Measurements from ENCODE around the gene APLP1. TPM values are rescaled to one million over a fixed set of nuclear protein-coding genes. Genes with fewer than 3 reads are reported as not detected.

The APLP1 gene
- total RNA-seq, 1 experiment from 2014 or later: 14.9 TPM

DNA sequence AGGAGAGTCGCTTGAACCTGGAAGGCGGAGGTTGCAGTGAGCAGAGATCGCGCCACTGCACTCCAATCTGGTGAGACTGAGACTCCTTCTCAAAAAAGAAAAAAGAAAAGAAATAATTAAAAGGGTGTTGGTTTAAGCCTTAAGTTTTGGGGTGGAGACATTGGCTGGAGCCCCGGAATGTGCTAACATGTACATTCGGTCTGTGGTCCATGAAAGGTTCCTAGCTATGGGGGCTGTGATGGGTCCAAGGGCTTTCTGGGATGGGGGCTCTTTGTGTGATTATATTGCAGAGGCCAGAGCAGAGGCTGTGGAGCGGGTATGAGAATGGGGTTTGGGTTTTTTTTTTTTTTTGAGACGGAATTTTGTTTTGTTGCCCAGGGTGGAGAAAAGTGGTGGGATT lies 17.5 kb downstream of the APLP1 start:
- H3K36me3 ChIP-seq (ENCODE audit: insufficient read depth, low read length, poor library complexity, severe bottlenecking): peaks cover 23% of the 10 kb centered on the region
- H3K27ac ChIP-seq (ENCODE audit: low read depth, low read length, poor library complexity, severe bottlenecking): no peak overlapping the region
- no peak for DNase-seq (ENCODE audit: low spot score)
- intact Hi-C loops (cut with micrococcal nuclease; ENCODE audit: unreplicated experiment): no loop called here
- no peaks in the 10 kb centered on the region for H3K4me1 ChIP-seq (ENCODE audit: insufficient read depth, low read length, poor library complexity, severe bottlenecking)
- ChIA-PET CTCF (interaction anchor here (0.6 kb wide), 1 partner anchor 45 kb away, joined by 3 read pairs; no protein-coding TSS in a partner anchor), POLR2A (ENCODE audit: low non-redundant PET) (no interaction called here)
- TF ChIP-seq, protein P1, sequence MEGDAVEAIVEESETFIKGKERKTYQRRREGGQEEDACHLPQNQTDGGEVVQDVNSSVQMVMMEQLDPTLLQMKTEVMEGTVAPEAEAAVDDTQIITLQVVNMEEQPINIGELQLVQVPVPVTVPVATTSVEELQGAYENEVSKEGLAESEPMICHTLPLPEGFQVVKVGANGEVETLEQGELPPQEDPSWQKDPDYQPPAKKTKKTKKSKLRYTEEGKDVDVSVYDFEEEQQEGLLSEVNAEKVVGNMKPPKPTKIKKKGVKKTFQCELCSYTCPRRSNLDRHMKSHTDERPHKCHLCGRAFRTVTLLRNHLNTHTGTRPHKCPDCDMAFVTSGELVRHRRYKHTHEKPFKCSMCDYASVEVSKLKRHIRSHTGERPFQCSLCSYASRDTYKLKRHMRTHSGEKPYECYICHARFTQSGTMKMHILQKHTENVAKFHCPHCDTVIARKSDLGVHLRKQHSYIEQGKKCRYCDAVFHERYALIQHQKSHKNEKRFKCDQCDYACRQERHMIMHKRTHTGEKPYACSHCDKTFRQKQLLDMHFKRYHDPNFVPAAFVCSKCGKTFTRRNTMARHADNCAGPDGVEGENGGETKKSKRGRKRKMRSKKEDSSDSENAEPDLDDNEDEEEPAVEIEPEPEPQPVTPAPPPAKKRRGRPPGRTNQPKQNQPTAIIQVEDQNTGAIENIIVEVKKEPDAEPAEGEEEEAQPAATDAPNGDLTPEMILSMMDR (conservative IDR thresholded peaks at IDR 0.05; ENCODE audit: low read depth, low read length): no peak
- TF ChIP-seq EZH2 (IDR thresholded peaks at IDR 0.05; ENCODE audit: borderline replicate concordance, low read depth, low read length, poor library complexity, severe bottlenecking): no peak
- no peak overlapping the region for H3K4me3 ChIP-seq (ENCODE audit: low read depth, low read length, poor library complexity, severe bottlenecking)
- H3K9me3 ChIP-seq (ENCODE audit: low read depth, low read length, poor library complexity, severe bottlenecking): no peaks in the 10 kb centered on the region
- BruUV-seq (replicated peaks): no TSS peak
- no peaks in the 10 kb centered on the region for H3K27me3 ChIP-seq (replicated peaks; ENCODE audit: insufficient read depth, low read depth, low read length, poor library complexity)

DNA sequence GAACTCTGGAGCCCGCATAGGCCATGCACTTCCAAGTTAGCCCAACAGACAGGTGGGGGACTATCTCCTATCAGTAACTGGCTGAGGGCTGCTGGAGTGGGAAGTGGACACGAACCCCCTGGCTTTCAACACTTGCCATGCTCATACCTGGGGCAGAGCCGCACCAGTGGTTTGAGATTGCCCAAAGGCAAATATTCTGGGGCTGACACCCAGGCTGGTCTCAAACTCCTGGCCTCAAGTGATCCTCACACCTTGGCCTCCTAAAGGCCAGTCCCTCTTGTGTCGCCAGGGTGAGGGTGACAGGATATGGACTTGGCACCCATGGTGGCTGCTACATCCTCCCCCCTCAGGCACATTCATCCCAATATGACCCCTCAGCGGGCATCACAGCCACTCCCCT lies 18.8 kb downstream of the APLP1 start:
- no TSS peak for BruUV-seq (replicated peaks)
- TF ChIP-seq, protein P1 (conservative IDR thresholded peaks at IDR 0.05; ENCODE audit: low read depth, low read length): no peak
- Histone ChIP-seq H3K27me3 (replicated peaks; ENCODE audit: insufficient read depth, low read depth, low read length, poor library complexity) (no peaks in the 10 kb centered on the region), H3K4me3 (ENCODE audit: low read depth, low read length, poor library complexity, severe bottlenecking) (no peak overlapping the region), H3K36me3 (ENCODE audit: insufficient read depth, low read length, poor library complexity, severe bottlenecking) (peaks cover 23% of the 10 kb centered on the region), H3K9me3 (ENCODE audit: low read depth, low read length, poor library complexity, severe bottlenecking) (no peaks in the 10 kb centered on the region), H3K27ac (ENCODE audit: low read depth, low read length, poor library complexity, severe bottlenecking) (no peak overlapping the region), H3K4me1 (ENCODE audit: insufficient read depth, low read length, poor library complexity, severe bottlenecking) (no peaks in the 10 kb centered on the region)
- ChIA-PET CTCF (interaction anchor here (0.6 kb wide), 1 partner anchor 212 kb away, joined by 4 read pairs; no protein-coding TSS in a partner anchor), POLR2A (ENCODE audit: low non-redundant PET) (no interaction called here)
- intact Hi-C loops (cut with micrococcal nuclease; ENCODE audit: unreplicated experiment): no loop called here
- DNase-seq (ENCODE audit: low spot score): no peak

DNA sequence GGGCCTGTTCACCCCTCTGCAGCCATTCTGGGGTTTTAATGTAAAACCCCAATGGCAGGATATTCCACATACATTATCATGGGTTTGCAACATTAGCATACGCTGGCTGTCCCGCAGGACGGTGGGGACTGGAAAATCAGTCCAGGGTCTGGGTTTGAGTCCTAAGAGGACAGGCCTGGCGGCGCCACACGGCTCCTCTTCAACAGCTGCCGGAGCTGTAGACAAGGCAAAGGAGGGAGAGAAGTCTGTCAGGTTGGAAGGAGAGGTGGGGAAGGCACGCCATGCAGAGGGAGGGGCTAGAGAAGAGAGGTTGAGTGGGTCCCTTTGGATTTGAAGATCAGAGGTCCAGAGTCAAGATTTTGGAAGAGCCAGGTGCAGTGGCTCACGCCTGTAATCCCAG lies 20.0 kb downstream of the APLP1 start:
- CTCF ChIA-PET: interaction anchor here (0.7 kb wide), 1 partner anchor 43 kb away, joined by 4 read pairs; no protein-coding TSS in a partner anchor
- intact Hi-C loops (cut with micrococcal nuclease; ENCODE audit: unreplicated experiment): no loop called here
- POLR2A ChIA-PET (ENCODE audit: low non-redundant PET): no interaction called here
- Histone ChIP-seq H3K9me3 (ENCODE audit: low read depth, low read length, poor library complexity, severe bottlenecking) (no peaks in the 10 kb centered on the region), H3K27ac (ENCODE audit: low read depth, low read length, poor library complexity, severe bottlenecking) (no peak overlapping the region), H3K36me3 (ENCODE audit: insufficient read depth, low read length, poor library complexity, severe bottlenecking) (peaks cover 27% of the 10 kb centered on the region), H3K4me1 (ENCODE audit: insufficient read depth, low read length, poor library complexity, severe bottlenecking) (no peaks in the 10 kb centered on the region), H3K27me3 (replicated peaks; ENCODE audit: insufficient read depth, low read depth, low read length, poor library complexity) (no peaks in the 10 kb centered on the region), H3K4me3 (ENCODE audit: low read depth, low read length, poor library complexity, severe bottlenecking) (no peak overlapping the region)
- BruUV-seq (replicated peaks): no TSS peak
- DNase-seq (ENCODE audit: low spot score): no peak
- TF ChIP-seq, protein P1 (conservative IDR thresholded peaks at IDR 0.05; ENCODE audit: low read depth, low read length): no peak
- no peak for TF ChIP-seq EZH2 (IDR thresholded peaks at IDR 0.05; ENCODE audit: borderline replicate concordance, low read depth, low read length, poor library complexity, severe bottlenecking)
